ENCODE measurements around the gene WDR13.
"Not testable (repeated sequence)": the region's sequence is repeated elsewhere in the genome, so short reads cannot be mapped to it uniquely, and the experiment has no call there.

WDR13 gene

DNA sequence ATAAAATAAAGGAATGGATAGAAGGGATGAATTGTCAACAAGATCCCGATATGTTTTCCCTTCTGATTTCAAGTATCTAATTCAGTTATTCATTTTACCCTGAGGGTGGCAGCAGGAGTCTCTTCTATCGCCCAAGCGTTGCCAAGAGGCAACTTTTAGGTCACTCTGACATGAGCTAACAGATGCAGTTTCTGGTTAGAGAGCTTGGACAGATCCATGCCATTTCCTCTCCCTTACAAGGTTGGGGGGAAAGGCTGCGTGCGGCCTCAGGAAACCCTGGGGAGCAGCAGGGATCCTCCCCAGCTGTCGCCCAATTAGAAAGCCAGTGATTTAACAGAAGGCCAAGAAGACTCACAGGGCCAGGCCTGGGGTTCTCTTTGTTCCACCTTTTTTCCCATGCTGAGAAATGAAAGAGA is 51.1 kb downstream of the WDR13 start:
- H3K4me1 ChIP-seq (ENCODE audit: control insufficient read depth, insufficient read depth, low read length): no peaks in the 10 kb centered on the region
- no peaks in the 10 kb centered on the region for H3K9me3 ChIP-seq (ENCODE audit: control insufficient read depth, low read length)
- H3K36me3 ChIP-seq (ENCODE audit: control insufficient read depth, insufficient read depth, low read length): no peaks in the 10 kb centered on the region
- H3K27ac ChIP-seq (ENCODE audit: insufficient read depth, low read depth, low read length, poor library complexity, severe bottlenecking): no peak overlapping the region
- no peaks in the 10 kb centered on the region for H3K27me3 ChIP-seq (ENCODE audit: control insufficient read depth, insufficient read depth, low read length, poor library complexity, severe bottlenecking)
- no peak overlapping the region for H3K4me3 ChIP-seq (ENCODE audit: insufficient read depth, low read depth, low read length)
- WGBS, 2 experiments: 0 to 7% methylated on average over 5 to 6 of the region's 6 CpGs

DNA sequence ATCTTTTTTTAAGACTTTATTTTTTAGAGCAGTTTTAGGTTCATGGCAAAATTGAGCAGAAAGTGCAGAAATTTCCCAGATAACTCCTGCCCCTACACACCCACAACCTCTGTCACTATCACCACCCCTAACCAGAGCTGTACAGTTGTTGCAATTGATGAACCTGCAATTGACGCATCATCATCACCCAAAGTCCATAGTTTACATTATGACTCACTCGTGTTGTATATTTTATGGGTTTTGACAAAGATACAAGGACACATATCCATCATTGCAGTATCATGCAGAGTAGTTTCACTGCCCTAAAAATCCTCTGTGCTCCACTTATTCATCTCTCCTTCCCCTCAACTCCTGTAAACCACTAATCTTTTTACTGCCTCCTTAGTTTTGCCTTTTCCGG is 51.8 kb downstream of the WDR13 start:
- WGBS, 2 experiments: 83 to 94% methylated on average over 3 of the region's 3 CpGs
- H3K27ac ChIP-seq (ENCODE audit: insufficient read depth, low read depth, low read length, poor library complexity, severe bottlenecking): no peak overlapping the region

DNA sequence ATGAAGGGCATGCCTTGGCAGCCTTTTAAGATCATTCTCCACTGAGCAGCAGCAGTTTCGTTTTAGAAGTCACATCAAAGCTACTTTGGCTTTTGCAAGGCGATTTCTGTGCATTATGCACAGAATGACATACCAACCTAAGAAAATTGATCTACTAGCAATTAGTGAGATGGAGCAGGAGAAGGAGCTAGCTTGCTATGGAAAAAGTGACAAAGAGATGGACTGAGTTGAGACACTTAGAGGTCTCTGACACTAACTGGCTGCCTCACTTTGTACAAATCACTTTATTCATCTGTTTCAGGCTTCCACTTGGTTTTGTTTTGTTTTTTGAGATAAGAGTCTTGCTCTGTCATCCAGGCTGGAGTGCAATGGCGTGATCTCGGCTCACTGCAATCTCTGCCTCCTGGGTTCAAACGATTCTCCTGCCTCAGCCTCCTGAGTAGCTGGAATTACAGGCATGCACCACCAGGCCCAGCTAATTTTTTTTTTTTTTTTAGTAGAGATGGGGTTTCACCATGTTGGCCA is 54.8 kb downstream of the WDR13 start:
- H3K4me3 ChIP-seq (ENCODE audit: insufficient read depth, low read depth, low read length); H3K27me3 ChIP-seq (ENCODE audit: control insufficient read depth, insufficient read depth, low read length, poor library complexity, severe bottlenecking); H3K9me3 ChIP-seq (ENCODE audit: control insufficient read depth, low read length); H3K36me3 ChIP-seq (ENCODE audit: control insufficient read depth, insufficient read depth, low read length); H3K4me1 ChIP-seq (ENCODE audit: control insufficient read depth, insufficient read depth, low read length); H3K27ac ChIP-seq (ENCODE audit: insufficient read depth, low read depth, low read length, poor library complexity, severe bottlenecking): not testable (repeated sequence)
- WGBS, 2 experiments: 90 to 94% methylated on average over 4 to 5 of the region's 5 CpGs

More for the DNA sequence above, 51.8 kb downstream of the WDR13 start:
- Histone ChIP-seq H3K9me3 (ENCODE audit: control insufficient read depth, low read length) (no peaks in the 10 kb centered on the region), H3K4me3 (ENCODE audit: insufficient read depth, low read depth, low read length) (no peak overlapping the region), H3K27me3 (ENCODE audit: control insufficient read depth, insufficient read depth, low read length, poor library complexity, severe bottlenecking) (no peaks in the 10 kb centered on the region), H3K4me1 (ENCODE audit: control insufficient read depth, insufficient read depth, low read length) (no peaks in the 10 kb centered on the region), H3K36me3 (ENCODE audit: control insufficient read depth, insufficient read depth, low read length) (no peaks in the 10 kb centered on the region)

DNA sequence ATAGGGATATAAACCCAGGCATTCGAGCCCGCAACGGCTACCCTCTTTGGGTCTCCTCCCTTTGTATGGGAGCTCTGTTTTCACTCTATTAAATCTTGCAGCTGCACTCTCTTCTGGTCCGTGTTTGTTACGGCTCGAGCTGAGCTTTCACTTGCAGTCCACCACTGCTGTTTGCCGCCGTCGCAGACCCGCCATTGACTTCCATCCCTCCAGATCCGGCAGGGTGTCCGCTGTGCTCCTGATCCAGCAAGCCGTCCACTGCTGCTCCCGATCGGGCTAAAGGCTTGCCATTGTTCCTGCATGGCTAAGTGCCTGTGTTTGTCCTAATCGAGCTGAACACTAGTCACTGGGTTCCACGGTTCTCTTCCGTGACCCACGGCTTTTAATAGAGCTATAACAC is 57.5 kb downstream of the WDR13 start:
- not testable (repeated sequence) for H3K9me3 ChIP-seq (ENCODE audit: control insufficient read depth, low read length); H3K4me1 ChIP-seq (ENCODE audit: control insufficient read depth, insufficient read depth, low read length); H3K27ac ChIP-seq (ENCODE audit: insufficient read depth, low read depth, low read length, poor library complexity, severe bottlenecking); H3K4me3 ChIP-seq (ENCODE audit: insufficient read depth, low read depth, low read length); H3K36me3 ChIP-seq (ENCODE audit: control insufficient read depth, insufficient read depth, low read length); H3K27me3 ChIP-seq (ENCODE audit: control insufficient read depth, insufficient read depth, low read length, poor library complexity, severe bottlenecking)
- WGBS, 2 experiments: 81 to 83% methylated on average over 19 of the region's 19 CpGs

All from ectodermal cell (in vitro differentiated cells).